A549 (cell line): ENCODE results near the gene KAT6B. TPM values are rescaled to one million over a fixed set of nuclear protein-coding genes. Genes with fewer than 3 reads are reported as not detected.
"Not testable (repeated sequence)": the region's sequence is repeated elsewhere in the genome, so short reads cannot be mapped to it uniquely, and the experiment has no call there.

ENCODE experiments used
- ATAC-seq, 2 experiments: fragments of 200-7000 bp in 1 of 2; fragments of >200 bp in 1 of 2; cut with Nextera tagmentation in 1 of 2; cut with Tn5 transposase in 1 of 2; 3 replicates each; pipeline versions ENCODE4 v1.8.0 to v1.9.1; 2018 to 2020; ENCODE audit warnings: mild to moderate bottlenecking in 1 of 2, moderate library complexity in 1 of 2
- CTCF ChIA-PET: fragments of 300-600 bp; sonication (Branson Sonifier 250); formaldehyde crosslinking; extraction: SDS; loops from one replicate; lab custom pipeline; 2021; ENCODE audit warnings: antibody characterized with exemption, inconsistent platforms; lab: Yijun Ruan, JAX
- POLR2A ChIA-PET: fragments of 350-600 bp; formaldehyde crosslinking; extraction: SDS; loops from one replicate; lab custom pipeline; 2021; ENCODE audit warnings: antibody characterized with exemption, inconsistent platforms; lab: Yijun Ruan, JAX
- DNase-seq, 2 experiments: peaks; one replicate each; pipeline versions ENCODE4 v3.0.0 to v3.0.0-alpha.2; 2011 to 2016; ENCODE audit warnings: low read depth in 1 of 2, low spot score in 1 of 2
- FAIRE-seq: peaks from 2 replicates; lab custom pipeline; 2011; peaks lifted over from hg19 to GRCh38; lab: Jason Lieb, UNC
- H3K27ac ChIP-seq, 2 experiments: fragments of >200 bp; sonication (Bioruptor Twin); formaldehyde crosslinking; 3 replicates each; pipeline ENCODE4 v1.5.1; 2016 to 2017
- H3K4me1 ChIP-seq: fragments of >200 bp; sonication (Bioruptor Twin); formaldehyde crosslinking; 3 replicates; pipeline ENCODE4 v1.6.1; 2016
- H3K4me2 ChIP-seq: fragments of >200 bp; sonication (Bioruptor Twin); formaldehyde crosslinking; 3 replicates; pipeline ENCODE4 v1.6.1; 2016
- H3K4me3 ChIP-seq: fragments of >200 bp; sonication (Bioruptor Twin); formaldehyde crosslinking; 3 replicates; pipeline ENCODE4 v1.5.1; 2016
- H3K9me3 ChIP-seq: fragments of >200 bp; sonication (Bioruptor Twin); formaldehyde crosslinking; 3 replicates; pipeline ENCODE4 v1.6.1; 2016
- CBX2 ChIP-seq: fragments of 200-600 bp; sonication (generic); IDR thresholded peaks from 2 replicates; pipeline ENCODE4 v1.6.1; 2016; ENCODE audit warnings: low read depth, mild to moderate bottlenecking, borderline replicate concordance
- CEBPB ChIP-seq, 2 experiments: fragments of >200 bp in 1 of 2; sonication (Bioruptor Twin) in 1 of 2; formaldehyde crosslinking in 1 of 2; IDR thresholded peaks; 2 replicates each; pipeline ENCODE4 v1.6.1; 2012 to 2016
- E2F6 ChIP-seq: IDR thresholded peaks from 2 replicates; pipeline ENCODE4 v1.6.1; 2012; ENCODE audit warnings: low read depth, borderline replicate concordance
- EHF ChIP-seq: fragments of 250-450 bp; sonication (Bioruptor Pico); IDR thresholded peaks from 2 replicates; pipeline ENCODE4 v1.5.0; 2020; ENCODE audit warnings: mild to moderate bottlenecking
- FOXS1 ChIP-seq: fragments of 250-450 bp; sonication (Bioruptor Pico); IDR thresholded peaks from 2 replicates; pipeline ENCODE4 v1.5.0; 2020; ENCODE audit warnings: mild to moderate bottlenecking, moderate library complexity
- HOXA7 ChIP-seq: fragments of 250-450 bp; sonication (Bioruptor Pico); IDR thresholded peaks from 2 replicates; pipeline ENCODE4 v1.5.0; 2020; ENCODE audit warnings: mild to moderate bottlenecking, moderate library complexity
- JUN ChIP-seq, 2 experiments: fragments of >200 bp; sonication (Bioruptor Twin); formaldehyde crosslinking; IDR thresholded peaks; 2 replicates in 1 of 2; 3 replicates in 1 of 2; pipeline ENCODE4 v1.6.1; 2016 to 2017
- MAFK ChIP-seq: fragments of 450-650 bp; IDR thresholded peaks from 2 replicates; pipeline ENCODE4 v1.6.1; 2014; ENCODE audit not compliant: partially characterized antibody
- MAZ ChIP-seq: fragments of 150-350 bp; IDR thresholded peaks from 2 replicates; pipeline ENCODE4 v1.6.1; 2014; ENCODE audit warnings: antibody characterized with exemption, low read depth, low read length, borderline replicate concordance
- MYC ChIP-seq: IDR thresholded peaks from 2 replicates; pipeline ENCODE4 v1.6.1; 2012; ENCODE audit warnings: mild to moderate bottlenecking, inconsistent platforms, low read length, improper control_type of control experiment, borderline replicate concordance
- NFE2L2 ChIP-seq: fragments of 150-350 bp; conservative IDR thresholded peaks from 2 replicates; pipeline ENCODE4 v1.6.1; 2014; ENCODE audit warnings: low read length
- POLR2A ChIP-seq: IDR thresholded peaks from 2 replicates; pipeline ENCODE4 v1.6.1; 2012; ENCODE audit warnings: mild to moderate bottlenecking, low read length
- RARB ChIP-seq: fragments of 250-450 bp; sonication (Bioruptor Pico); IDR thresholded peaks from 2 replicates; pipeline ENCODE4 v1.8.0; 2021; ENCODE audit warnings: mild to moderate bottlenecking, moderate library complexity
- RCOR1 ChIP-seq: fragments of 150-350 bp; IDR thresholded peaks from 2 replicates; pipeline ENCODE4 v1.6.1; 2014; ENCODE audit warnings: antibody characterized with exemption, low read length, low read depth
- SREBF2 ChIP-seq: fragments of 450-650 bp; IDR thresholded peaks from 2 replicates; pipeline ENCODE4 v1.6.1; 2014; ENCODE audit warnings: mild to moderate bottlenecking, moderate library complexity
- ZC3H11A ChIP-seq: fragments of 450-650 bp; IDR thresholded peaks from 2 replicates; pipeline ENCODE4 v1.6.1; 2014; ENCODE audit warnings: antibody characterized with exemption, mild to moderate bottlenecking
- ZFP36 ChIP-seq: fragments of 450-650 bp; IDR thresholded peaks from 2 replicates; pipeline ENCODE4 v1.6.1; 2014; ENCODE audit warnings: borderline replicate concordance; ENCODE audit not compliant: partially characterized antibody
- ZNF302 ChIP-seq: fragments of 250-450 bp; sonication (Bioruptor Pico); IDR thresholded peaks from 2 replicates; pipeline ENCODE4 v1.9.0; 2021; ENCODE audit warnings: inconsistent platforms, mild to moderate bottlenecking, moderate library complexity
- WGBS: methylation state at CpG from one replicate; pipeline ENCODE4 v1.1.6; 2017; ENCODE audit errors: missing lambda C conversion rate; 5-methylcytosine and 5-hydroxymethylcytosine counted together
- polyA plus RNA-seq, 4 experiments: library from polyadenylated mRNA; depleted of rRNA in 3 of 4; stranded (reverse); fragments of >200 nt; fragmentation: RNase III in 1 of 4; extraction: RNeasy Plus Mini Kit Qiagen cat#74134 plus additional on column Dnase treatment in 1 of 4; gene quantifications; 2 replicates in 3 of 4; 3 replicates in 1 of 4; pipeline ENCODE4 v1.2.3, GENCODE V29; 2011 to 2017
- TF ChIP-seq, protein P1 (sequence below): fragments of >200 bp; sonication (Bioruptor Twin); formaldehyde crosslinking; IDR thresholded peaks from 2 replicates; pipeline ENCODE4 v1.6.1; 2016
- TF ChIP-seq, protein P2 (sequence below): IDR thresholded peaks from 2 replicates; pipeline ENCODE4 v1.6.1; 2012

KAT6B gene
- polyA plus RNA-seq, 2 of the 4 experiments (the other 2 are of a cell fraction): 5.6 to 5.7 TPM

- H3K27ac ChIP-seq, H3K4me3 ChIP-seq, H3K4me2 ChIP-seq, POLR2A ChIA-PET, FAIRE-seq, DNase-seq, H3K4me1 ChIP-seq, ATAC-seq, H3K9me3 ChIP-seq: not testable (repeated sequence)
- 87% methylated on average over 4 of the region's 4 CpGs for WGBS
- CTCF ChIA-PET: interaction anchor here (1.0 kb wide), 1 partner anchor 22 kb away, joined by 3 read pairs; no protein-coding TSS in a partner anchor
These were observed 44.5 kb upstream of the KAT6B start for GRCh38 chr10:74781870-74782269.

GRCh38 chr10:74784462-74784861 is 41.9 kb upstream of the KAT6B start:
- Histone ChIP-seq H3K4me1 (0 out of 3 replicates have a peak, but pooled peaks cover 3% of the 10 kb centered on the region), H3K27ac (no peak overlapping the region), H3K9me3 (no peaks in the 10 kb centered on the region), H3K4me3 (no peak overlapping the region), H3K4me2 (no peak overlapping the region)
- TF ChIP-seq FOXS1 (CRISPR knock-in tag) (no peak), ZFP36 (no peak)
- no peak for ATAC-seq
- 37% methylated on average over 1 of the region's 1 CpG for WGBS
- FAIRE-seq: no peak
- no peak for DNase-seq
- CTCF ChIA-PET: interaction anchor here (0.6 kb wide), 1 partner anchor 387 kb away, joined by 4 read pairs; no protein-coding TSS in a partner anchor
- POLR2A ChIA-PET: no interaction called here

GRCh38 chr10:74786126-74786525 is 40.3 kb upstream of the KAT6B start:
- H3K4me1 ChIP-seq: 0 out of 3 replicates have a peak, but pooled peaks cover 3% of the 10 kb centered on the region
- WGBS: 58% methylated on average over 4 of the region's 4 CpGs
- ATAC-seq: no peak
- no peak overlapping the region for H3K4me3 ChIP-seq
- CTCF ChIA-PET: no interaction called here
- H3K27ac ChIP-seq: no peak overlapping the region
- TF ChIP-seq EHF: no peak
- no peak for TF ChIP-seq CEBPB (IDR thresholded peaks at IDR 0.05)
- no peak for TF ChIP-seq MYC
- TF ChIP-seq MAFK: no peak
- no peak for TF ChIP-seq POLR2A
- no peak for TF ChIP-seq JUN (IDR thresholded peaks at IDR 0.05)
- TF ChIP-seq ZNF302 (CRISPR knock-in tag): no peak
- no peak for TF ChIP-seq ZC3H11A
- TF ChIP-seq E2F6: no peak
- TF ChIP-seq MAZ: no peak
- TF ChIP-seq NFE2L2: no peak
- TF ChIP-seq CBX2: no peak
- POLR2A ChIA-PET: no interaction called here
- no peak overlapping the region for H3K4me2 ChIP-seq
- no peaks in the 10 kb centered on the region for H3K9me3 ChIP-seq
- FAIRE-seq: no peak
- DNase-seq: no peak

DNA sequence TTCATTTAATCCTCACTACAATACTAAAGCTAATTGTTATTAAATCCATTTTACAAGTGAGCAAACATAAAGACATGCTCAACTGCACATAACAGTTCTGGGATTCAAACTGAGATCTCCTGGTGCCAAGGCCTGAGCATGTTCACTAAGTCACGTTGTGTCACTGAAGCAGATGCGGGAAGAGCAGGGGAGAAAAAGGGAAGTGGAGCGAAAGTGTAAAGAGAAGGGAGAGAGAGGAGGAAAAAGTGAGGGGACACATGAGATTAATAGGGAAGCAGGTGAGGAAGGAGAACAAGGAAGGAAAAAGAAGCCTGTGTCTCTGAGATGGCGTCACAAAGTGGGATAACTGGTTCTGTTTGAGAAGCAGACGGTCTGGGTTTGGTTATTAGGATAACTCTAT is 38.9 kb upstream of the KAT6B start:
- no peak overlapping the region for H3K27ac ChIP-seq
- TF ChIP-seq MYC: no peak
- TF ChIP-seq, protein P1, sequence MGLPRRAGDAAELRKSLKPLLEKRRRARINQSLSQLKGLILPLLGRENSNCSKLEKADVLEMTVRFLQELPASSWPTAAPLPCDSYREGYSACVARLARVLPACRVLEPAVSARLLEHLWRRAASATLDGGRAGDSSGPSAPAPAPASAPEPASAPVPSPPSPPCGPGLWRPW: no peak
- TF ChIP-seq RARB (CRISPR knock-in tag): no peak
- TF ChIP-seq E2F6: no peak
- TF ChIP-seq, protein P2, sequence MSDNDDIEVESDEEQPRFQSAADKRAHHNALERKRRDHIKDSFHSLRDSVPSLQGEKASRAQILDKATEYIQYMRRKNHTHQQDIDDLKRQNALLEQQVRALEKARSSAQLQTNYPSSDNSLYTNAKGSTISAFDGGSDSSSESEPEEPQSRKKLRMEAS: no peak
- no peak for TF ChIP-seq SREBF2
- TF ChIP-seq FOXS1 (CRISPR knock-in tag): no peak
- TF ChIP-seq MAZ: no peak
- TF ChIP-seq HOXA7 (CRISPR knock-in tag): no peak
- no peak for TF ChIP-seq RCOR1
- ATAC-seq (no peak), FAIRE-seq (no peak), DNase-seq (no peak)
- 0 out of 3 replicates have a peak, but pooled peaks cover 3% of the 10 kb centered on the region for H3K4me1 ChIP-seq
- 91% methylated on average over 5 of the region's 5 CpGs for WGBS
- POLR2A ChIA-PET: no interaction called here
- H3K9me3 ChIP-seq: no peaks in the 10 kb centered on the region
- CTCF ChIA-PET: interaction anchor here (0.7 kb wide), 1 partner anchor 25 kb away, joined by 3 read pairs; no protein-coding TSS in a partner anchor
- no peak overlapping the region for H3K4me3 ChIP-seq
- H3K4me2 ChIP-seq: no peak overlapping the region

GRCh38 chr10:74791979-74792378 is 34.4 kb upstream of the KAT6B start:
- H3K9me3 ChIP-seq, CTCF ChIA-PET, H3K27ac ChIP-seq, POLR2A ChIA-PET, ATAC-seq, H3K4me3 ChIP-seq, H3K4me1 ChIP-seq, FAIRE-seq, DNase-seq, H3K4me2 ChIP-seq: not testable (repeated sequence)
- WGBS: 82% methylated on average over 5 of the region's 5 CpGs
